Stimulated activated CD4-positive, alpha-beta T cell treated with anti-CD3 and anti-CD28 coated beads, Interleukin-15, amount 100 ng/mL, for 24 hours (primary cell): ENCODE results near the gene FAM174B.
A peak's percentile ranks its signal among the peaks of the same experiment; 100 is the strongest.

Source experiments
- DNase-seq: peaks from one replicate; pipeline ENCODE4 v3.0.0-alpha.2; 2020

FAM174B gene

GRCh38 chr15:92638709-92639365 is 16.7 kb downstream of the FAM174B start:
- no peak for DNase-seq

GRCh38 chr15:92638291-92638708 is 17.3 kb downstream of the FAM174B start:
- DNase-seq = no peak

- DNase-seq = no peak
These were observed 17.9 kb downstream of the FAM174B start for GRCh38 chr15:92637626-92638025.

- DNase-seq = no peak
These were observed 18.6 kb downstream of the FAM174B start for GRCh38 chr15:92636908-92637481.

GRCh38 chr15:92636401-92636907 is 19.1 kb downstream of the FAM174B start:
- DNase-seq = no peak

GRCh38 chr15:92634671-92635201 is 20.8 kb downstream of the FAM174B start:
- DNase-seq = no peak

GRCh38 chr15:92634060-92634459 is 21.5 kb downstream of the FAM174B start:
- DNase-seq = no peak

- DNase-seq = no peak
These were observed 22.2 kb downstream of the FAM174B start for GRCh38 chr15:92633418-92633817.

- no peak for DNase-seq
These were observed 22.6 kb downstream of the FAM174B start for GRCh38 chr15:92633001-92633400.

- peak; percentile 31 for DNase-seq
These were observed 23.9 kb downstream of the FAM174B start for GRCh38 chr15:92631721-92632120.

- peak; percentile 24 for DNase-seq
These were observed 25.5 kb downstream of the FAM174B start for GRCh38 chr15:92629975-92630626.

GRCh38 chr15:92629276-92629974 is 26.1 kb downstream of the FAM174B start:
- peak; percentile 46 for DNase-seq

GRCh38 chr15:92627014-92627413 is 28.6 kb downstream of the FAM174B start:
- no peak for DNase-seq

GRCh38 chr15:92625251-92625980 is 30.2 kb downstream of the FAM174B start:
- DNase-seq = peak; percentile 48

- DNase-seq = no peak
These were observed 31.1 kb downstream of the FAM174B start for GRCh38 chr15:92624401-92624991.

- no peak for DNase-seq
These were observed 32.1 kb downstream of the FAM174B start for GRCh38 chr15:92623435-92623834.

GRCh38 chr15:92621972-92622533 is 33.5 kb downstream of the FAM174B start:
- DNase-seq = no peak

- no peak for DNase-seq
These were observed 34.6 kb downstream of the FAM174B start for GRCh38 chr15:92620991-92621390.

GRCh38 chr15:92619145-92620101 is 36.2 kb downstream of the FAM174B start:
- DNase-seq = no peak
